ENCODE measurements around the gene EDIL3. TPM values are rescaled to one million over a fixed set of nuclear protein-coding genes. Genes with fewer than 3 reads are reported as not detected.

Gene EDIL3
- total RNA-seq, 1 donor from 2014 or later: 220 TPM

- TF ChIP-seq CTCF (IDR thresholded peaks at IDR 0.05; ENCODE audit: partially characterized antibody, unreplicated experiment): no peak
- no peaks in the 10 kb centered on the region for H3K27me3 Mint-ChIP-seq (ENCODE audit: unreplicated experiment)
- no peaks in the 10 kb centered on the region for H3K9me3 Mint-ChIP-seq (ENCODE audit: unreplicated experiment)
- no peak overlapping the region for H3K4me3 Mint-ChIP-seq (ENCODE audit: unreplicated experiment)
- peaks cover 7% of the 10 kb centered on the region for H3K4me1 Mint-ChIP-seq (ENCODE audit: low read depth, unreplicated experiment)
- no peaks in the 10 kb centered on the region for H3K36me3 Mint-ChIP-seq (ENCODE audit: unreplicated experiment)
- no peak for DNase-seq
- H3K27ac Mint-ChIP-seq (ENCODE audit: unreplicated experiment): no peak overlapping the region
Measured at GRCh38 chr5:84228266-84228665, 156.4 kb downstream of the EDIL3 start.

DNA sequence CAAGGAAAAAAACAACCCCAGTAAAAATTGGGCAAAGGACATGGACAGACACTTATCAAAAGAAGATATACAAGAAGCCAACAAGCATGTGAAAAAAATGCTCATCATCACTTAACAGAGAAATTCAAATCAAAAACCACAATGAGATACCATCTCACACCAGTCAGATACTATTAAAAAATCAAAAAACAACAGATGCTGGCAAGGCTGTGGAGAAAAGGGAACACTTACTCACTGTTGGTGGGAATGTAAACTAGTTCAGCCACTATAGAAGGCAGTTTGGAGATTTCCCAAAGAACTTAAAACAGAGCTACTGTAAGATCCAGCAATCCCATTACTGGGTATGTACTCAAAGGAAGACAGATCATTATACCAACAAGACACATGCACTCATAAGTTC lies 157.4 kb downstream of the EDIL3 start:
- Mint-ChIP-seq H3K9me3 (ENCODE audit: unreplicated experiment) (no peaks in the 10 kb centered on the region), H3K36me3 (ENCODE audit: unreplicated experiment) (no peaks in the 10 kb centered on the region), H3K27me3 (ENCODE audit: unreplicated experiment) (no peaks in the 10 kb centered on the region), H3K4me3 (ENCODE audit: unreplicated experiment) (no peak overlapping the region), H3K4me1 (ENCODE audit: low read depth, unreplicated experiment) (peaks cover 6% of the 10 kb centered on the region), H3K27ac (ENCODE audit: unreplicated experiment) (no peak overlapping the region)
- no peak for DNase-seq
- TF ChIP-seq CTCF (IDR thresholded peaks at IDR 0.05; ENCODE audit: partially characterized antibody, unreplicated experiment): no peak

- Mint-ChIP-seq H3K4me3 (ENCODE audit: unreplicated experiment) (no peak overlapping the region), H3K9me3 (ENCODE audit: unreplicated experiment) (no peaks in the 10 kb centered on the region), H3K36me3 (ENCODE audit: unreplicated experiment) (no peaks in the 10 kb centered on the region), H3K27ac (ENCODE audit: unreplicated experiment) (no peak overlapping the region), H3K27me3 (ENCODE audit: unreplicated experiment) (no peaks in the 10 kb centered on the region), H3K4me1 (ENCODE audit: low read depth, unreplicated experiment) (no peaks in the 10 kb centered on the region)
- no peak for TF ChIP-seq CTCF (IDR thresholded peaks at IDR 0.05; ENCODE audit: partially characterized antibody, unreplicated experiment)
- no peak for DNase-seq
Measured at GRCh38 chr5:84218546-84218945, 166.1 kb downstream of the EDIL3 start.

DNA sequence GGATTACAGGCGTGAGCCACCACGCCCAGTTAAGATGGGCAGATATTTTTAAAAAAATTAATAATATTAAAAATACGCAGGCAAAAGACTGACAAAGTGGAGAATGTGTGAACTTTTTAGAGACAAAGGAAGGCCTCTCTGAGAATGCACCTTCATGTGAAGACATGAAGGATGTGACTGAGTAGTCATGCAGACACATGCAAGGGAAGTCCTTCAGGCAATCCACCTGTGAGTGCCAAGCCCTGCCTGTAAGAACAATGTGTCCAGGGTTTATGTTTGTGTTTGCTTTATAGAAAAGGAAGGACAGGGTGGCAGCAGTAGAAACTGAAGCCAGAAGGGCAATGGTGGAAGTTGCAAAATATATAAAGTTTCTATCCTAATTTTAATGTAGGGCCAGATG lies 169.2 kb downstream of the EDIL3 start:
- no peak for TF ChIP-seq CTCF (IDR thresholded peaks at IDR 0.05; ENCODE audit: partially characterized antibody, unreplicated experiment)
- Mint-ChIP-seq H3K36me3 (ENCODE audit: unreplicated experiment) (peaks cover 6% of the 10 kb centered on the region), H3K9me3 (ENCODE audit: unreplicated experiment) (peaks cover 1% of the 10 kb centered on the region), H3K4me1 (ENCODE audit: low read depth, unreplicated experiment) (peaks cover 4% of the 10 kb centered on the region), H3K4me3 (ENCODE audit: unreplicated experiment) (no peak overlapping the region), H3K27ac (ENCODE audit: unreplicated experiment) (no peak overlapping the region), H3K27me3 (ENCODE audit: unreplicated experiment) (no peaks in the 10 kb centered on the region)
- no peak for DNase-seq

DNA sequence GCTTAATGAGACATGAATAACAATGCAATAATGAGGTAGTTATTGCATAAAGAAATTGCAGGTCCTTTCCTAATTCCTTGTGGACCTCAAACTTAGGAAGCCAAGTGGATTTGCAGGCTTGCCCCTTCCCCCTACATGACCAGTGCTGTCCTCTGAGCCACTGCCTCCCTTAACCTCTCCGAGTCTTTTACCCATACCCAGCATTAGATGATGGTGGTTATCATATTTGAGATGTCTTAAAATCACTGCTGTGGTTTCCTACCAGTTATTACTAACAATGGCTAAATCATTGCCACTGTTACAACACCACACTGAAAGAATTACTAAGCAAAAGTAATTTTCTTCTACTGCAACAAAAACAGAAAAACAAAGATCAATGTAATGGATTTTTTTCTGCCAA lies 170.8 kb downstream of the EDIL3 start:
- H3K4me3 Mint-ChIP-seq (ENCODE audit: unreplicated experiment): no peak overlapping the region
- no peak for DNase-seq
- H3K27me3 Mint-ChIP-seq (ENCODE audit: unreplicated experiment): no peaks in the 10 kb centered on the region
- H3K9me3 Mint-ChIP-seq (ENCODE audit: unreplicated experiment): peaks cover 1% of the 10 kb centered on the region
- peaks cover 6% of the 10 kb centered on the region for H3K36me3 Mint-ChIP-seq (ENCODE audit: unreplicated experiment)
- TF ChIP-seq CTCF (IDR thresholded peaks at IDR 0.05; ENCODE audit: partially characterized antibody, unreplicated experiment): no peak
- no peak overlapping the region for H3K27ac Mint-ChIP-seq (ENCODE audit: unreplicated experiment)
- H3K4me1 Mint-ChIP-seq (ENCODE audit: low read depth, unreplicated experiment): peaks cover 4% of the 10 kb centered on the region
